HG03457 (cell line): ENCODE measurements around the gene HSPA6.
A peak's percentile ranks its signal among the peaks of the same experiment; 100 is the strongest.
"Not testable (repeated sequence)": the region's sequence is repeated elsewhere in the genome, so short reads cannot be mapped to it uniquely, and the experiment has no call there.

Experiments
- ATAC-seq: cut with Tn5 transposase; IDR thresholded peaks from one replicate; pipeline ENCODE4 v1.9.1; 2021; ENCODE audit warnings: moderate number of reproducible peaks; ENCODE audit not compliant: unreplicated experiment

Gene HSPA6

DNA sequence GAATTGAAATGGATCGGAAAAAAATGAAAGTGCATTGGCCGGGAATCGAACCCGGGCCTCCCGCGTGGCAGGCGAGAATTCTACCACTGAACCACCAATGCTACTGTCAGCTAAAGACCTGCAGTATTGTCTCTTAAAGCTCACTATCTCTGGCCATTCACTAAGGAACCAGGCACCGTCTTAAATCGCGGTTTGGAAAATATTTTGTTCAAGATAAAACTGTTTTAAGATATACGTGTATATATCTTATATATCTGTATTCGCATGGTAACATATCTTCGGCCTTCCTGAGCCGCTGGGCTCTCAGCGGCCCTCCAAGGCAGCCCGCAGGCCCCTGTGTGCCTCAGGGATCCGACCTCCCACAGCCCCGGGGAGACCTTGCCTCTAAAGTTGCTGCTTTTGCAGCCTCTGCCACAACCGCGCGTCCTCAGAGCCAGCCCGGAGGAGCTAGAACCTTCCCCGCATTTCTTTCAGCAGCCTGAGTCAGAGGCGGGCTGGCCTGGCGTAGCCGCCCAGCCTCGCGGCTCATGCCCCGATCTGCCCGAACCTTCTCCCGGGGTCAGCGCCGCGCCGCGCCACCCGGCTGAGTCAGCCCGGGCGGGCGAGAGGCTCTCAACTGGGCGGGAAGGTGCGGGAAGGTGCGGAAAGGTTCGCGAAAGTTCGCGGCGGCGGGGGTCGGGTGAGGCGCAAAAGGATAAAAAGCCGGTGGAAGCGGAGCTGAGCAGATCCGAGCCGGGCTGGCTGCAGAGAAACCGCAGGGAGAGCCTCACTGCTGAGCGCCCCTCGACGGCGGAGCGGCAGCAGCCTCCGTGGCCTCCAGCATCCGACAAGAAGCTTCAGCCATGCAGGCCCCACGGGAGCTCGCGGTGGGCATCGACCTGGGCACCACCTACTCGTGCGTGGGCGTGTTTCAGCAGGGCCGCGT lies at the start of gene HSPA6:
Gene HSPA6 (plus strand): TSS at position 724 of the 925 bp plus-strand sequence. CDS start 119 bp downstream, at position 843.
- peak; percentile 45 for ATAC-seq

DNA sequence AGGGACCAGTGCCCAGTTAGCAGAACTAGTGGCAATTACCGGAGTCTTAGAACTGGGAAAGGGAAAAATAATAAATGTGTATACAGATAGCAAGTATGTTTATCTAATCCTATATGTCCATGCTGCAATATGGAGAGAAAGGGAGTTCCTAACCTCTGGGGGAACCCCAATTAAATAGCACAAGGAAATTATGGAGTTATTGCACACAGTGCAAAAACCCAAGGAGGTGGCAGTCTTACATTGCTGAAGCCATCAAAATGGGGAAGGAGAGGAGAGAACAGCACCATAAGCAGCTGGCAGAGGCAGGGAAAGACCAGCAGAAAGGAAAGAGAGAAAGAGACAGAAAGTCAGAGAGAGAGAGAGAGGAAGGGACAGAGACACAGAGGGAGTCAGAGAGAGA lies 46.6 kb upstream of the HSPA6 start:
- ATAC-seq, result not testable (repeated sequence)

- no peak for ATAC-seq
Measured at GRCh38 chr1:161478985-161479384, 45.4 kb upstream of the HSPA6 start.

- ATAC-seq, result no peak
Measured at GRCh38 chr1:161480381-161481035, 43.8 kb upstream of the HSPA6 start.

GRCh38 chr1:161481624-161482392 lies 42.5 kb upstream of the HSPA6 start:
- no peak for ATAC-seq

- no peak for ATAC-seq
Measured at GRCh38 chr1:161482610-161483009, 41.7 kb upstream of the HSPA6 start.

- no peak for ATAC-seq
Measured at GRCh38 chr1:161483361-161483760, 41.0 kb upstream of the HSPA6 start.

DNA sequence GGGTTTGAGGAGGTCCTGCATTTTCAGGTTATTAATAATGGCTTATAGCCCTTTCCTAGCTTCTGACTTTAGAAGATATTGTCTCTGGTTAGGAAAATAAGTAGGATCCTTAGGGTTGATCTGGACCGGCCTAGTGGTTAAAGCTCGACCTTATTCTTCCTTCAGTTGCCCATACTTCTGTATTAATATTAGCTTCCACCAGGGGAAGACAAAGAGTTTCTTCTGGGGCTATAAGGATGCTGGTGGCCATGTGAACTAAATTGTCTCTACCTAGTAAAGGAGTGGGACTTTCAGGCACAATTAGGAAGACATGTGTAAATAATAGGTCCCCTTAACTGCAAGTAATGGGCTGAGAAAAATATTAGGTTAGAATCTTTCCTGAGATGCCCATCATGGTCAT lies 39.7 kb upstream of the HSPA6 start:
- no peak for ATAC-seq

GRCh38 chr1:161486806-161487741 lies 37.3 kb upstream of the HSPA6 start:
- ATAC-seq, result no peak

DNA sequence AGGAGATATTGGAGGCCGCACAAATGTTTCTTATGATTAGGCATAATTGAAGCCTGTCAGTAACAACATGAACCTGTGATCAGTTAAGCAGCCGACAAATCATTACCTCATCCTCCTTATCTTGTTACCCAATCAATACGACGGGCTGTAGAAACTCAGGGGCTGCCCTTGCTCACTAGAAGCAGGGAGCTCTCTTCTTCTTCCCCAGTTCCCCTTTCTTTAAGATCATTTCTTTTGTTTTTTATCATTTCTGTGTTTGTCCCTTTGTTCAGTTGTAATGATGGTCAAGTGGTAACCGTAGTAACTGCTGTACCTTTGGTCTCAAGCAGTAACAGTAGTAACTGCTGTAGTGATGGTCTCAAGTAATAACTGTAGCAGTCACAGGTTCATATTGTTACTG lies 32.9 kb upstream of the HSPA6 start:
- ATAC-seq, result no peak

GRCh38 chr1:161492827-161493226 lies 31.5 kb upstream of the HSPA6 start:
- ATAC-seq, result no peak

DNA sequence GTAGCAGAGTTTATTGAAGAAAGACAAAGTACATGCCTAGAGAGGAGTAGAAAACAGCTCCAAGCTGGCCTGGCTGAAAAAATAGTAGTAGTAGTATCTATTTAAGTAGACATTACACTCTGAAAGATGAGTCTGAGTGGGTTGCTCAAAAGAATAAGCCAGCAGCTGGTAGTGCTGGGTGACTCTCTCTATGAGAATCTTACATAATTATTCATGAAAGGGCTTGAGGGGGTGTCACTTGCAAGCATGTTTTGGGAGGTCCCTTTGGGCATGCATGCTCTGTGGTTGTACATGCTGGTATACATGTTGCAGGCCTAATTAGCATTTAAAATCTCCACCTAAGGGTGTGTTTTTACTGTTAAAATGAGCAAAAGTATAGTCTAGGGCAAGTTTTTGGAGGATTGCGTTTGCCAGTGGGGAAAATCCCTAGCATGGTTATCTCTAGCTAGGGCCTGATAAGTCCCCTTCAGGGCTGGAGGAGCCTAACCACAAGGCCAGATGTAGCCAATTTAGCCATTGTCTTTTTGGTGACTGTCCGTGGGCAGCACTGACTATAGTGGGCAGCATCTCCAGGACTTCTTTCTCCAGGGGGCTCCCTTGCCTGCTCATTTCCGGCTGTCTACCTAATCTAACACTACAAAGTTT lies 30.1 kb upstream of the HSPA6 start:
- no peak for ATAC-seq

GRCh38 chr1:161495490-161495889 lies 28.9 kb upstream of the HSPA6 start:
- ATAC-seq, result no peak

GRCh38 chr1:161497961-161498360 lies 26.4 kb upstream of the HSPA6 start:
- no peak for ATAC-seq

- no peak for ATAC-seq
Measured at GRCh38 chr1:161498646-161499045, 25.7 kb upstream of the HSPA6 start.

DNA sequence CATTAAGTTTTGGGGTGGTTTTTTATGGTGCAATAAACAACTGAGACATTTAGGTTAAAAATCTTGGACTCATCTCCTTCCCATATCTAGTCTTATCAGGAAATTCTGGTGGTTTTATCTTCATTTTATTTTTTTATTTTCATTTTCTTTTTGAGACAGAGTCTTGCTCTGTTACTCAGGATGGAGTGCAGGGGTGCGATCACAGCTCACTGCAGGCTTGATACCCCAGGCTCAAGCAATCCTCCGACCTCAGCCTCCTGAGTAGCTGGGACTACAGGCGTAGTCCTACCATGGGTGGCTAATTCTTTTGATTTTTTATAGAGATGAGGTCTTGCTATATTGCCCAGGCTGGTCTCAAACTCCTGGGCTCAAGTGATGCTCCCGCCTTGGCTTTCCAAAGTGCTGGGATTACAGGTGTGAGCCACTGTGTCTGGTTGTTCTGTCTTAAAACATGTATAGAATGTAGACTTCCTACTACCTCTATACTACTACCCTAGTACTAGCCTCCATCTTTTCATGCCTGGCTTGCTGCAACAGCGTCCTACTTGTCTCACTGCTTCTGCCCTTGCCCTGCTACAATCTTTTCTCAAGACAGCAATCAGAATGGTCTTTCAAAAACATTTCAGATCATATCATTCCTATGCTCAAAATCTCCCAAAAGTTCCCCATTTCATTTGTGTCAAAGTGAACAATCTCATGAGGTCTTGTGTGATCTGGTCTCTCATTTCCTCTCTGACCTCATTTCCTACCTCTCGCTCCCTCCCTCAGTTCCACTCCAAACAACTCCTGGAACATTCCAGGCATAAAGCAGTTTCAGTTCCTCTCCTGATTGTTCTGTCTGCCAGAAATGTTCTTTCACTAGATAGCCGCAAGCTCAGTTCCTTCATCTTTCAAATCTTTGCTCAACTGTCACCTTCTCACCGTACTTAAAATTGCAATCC lies 25.0 kb upstream of the HSPA6 start:
- ATAC-seq, result no peak

- no peak for ATAC-seq
Measured at GRCh38 chr1:161501234-161501633, 23.1 kb upstream of the HSPA6 start.

GRCh38 chr1:161502181-161502580 lies 22.2 kb upstream of the HSPA6 start:
- no peak for ATAC-seq
